HAP-1 (cell line): Measurements from ENCODE around the gene MAGI1.
"Not testable (repeated sequence)": the region's sequence is repeated elsewhere in the genome, so short reads cannot be mapped to it uniquely, and the experiment has no call there.

ENCODE experiments used
- DNase-seq, 2 experiments: peaks; one replicate each; pipeline ENCODE4 v3.0.0-alpha.2; 2016 to 2020; ENCODE audit warnings: low spot score in 2 of 2
- H3K27me3 ChIP-seq: fragments of 250-450 bp; sonication (Bioruptor Pico); 2 replicates; pipeline ENCODE4 v1.5.1; 2020; ENCODE audit warnings: low read depth, mild to moderate bottlenecking, moderate library complexity
- H3K36me3 ChIP-seq: fragments of 250-450 bp; sonication (Bioruptor Pico); replicated peaks from 2 replicates; pipeline ENCODE4 v1.5.1; 2020; ENCODE audit warnings: mild to moderate bottlenecking
- H3K4me1 ChIP-seq: fragments of 250-450 bp; sonication (Bioruptor Pico); 2 replicates; pipeline ENCODE4 v1.5.1; 2020; ENCODE audit warnings: mild to moderate bottlenecking
- H3K4me3 ChIP-seq: fragments of 250-450 bp; sonication (Bioruptor Pico); 2 replicates; pipeline ENCODE4 v1.5.1; 2020; ENCODE audit warnings: mild to moderate bottlenecking, moderate library complexity
- H3K9me3 ChIP-seq: fragments of 250-450 bp; sonication (Bioruptor Pico); 2 replicates; pipeline ENCODE4 v1.5.1; 2020; ENCODE audit warnings: mild to moderate bottlenecking, moderate library complexity
- in situ Hi-C: fragments of 300-500 bp; cut with MboI; formaldehyde crosslinking; loops from 3 replicates; pipeline ENCODE4 v1.14.3; 2020; ENCODE audit warnings: low sequenced_read_pairs, inconsistent platforms, mixed read lengths

The MAGI1 gene

DNA sequence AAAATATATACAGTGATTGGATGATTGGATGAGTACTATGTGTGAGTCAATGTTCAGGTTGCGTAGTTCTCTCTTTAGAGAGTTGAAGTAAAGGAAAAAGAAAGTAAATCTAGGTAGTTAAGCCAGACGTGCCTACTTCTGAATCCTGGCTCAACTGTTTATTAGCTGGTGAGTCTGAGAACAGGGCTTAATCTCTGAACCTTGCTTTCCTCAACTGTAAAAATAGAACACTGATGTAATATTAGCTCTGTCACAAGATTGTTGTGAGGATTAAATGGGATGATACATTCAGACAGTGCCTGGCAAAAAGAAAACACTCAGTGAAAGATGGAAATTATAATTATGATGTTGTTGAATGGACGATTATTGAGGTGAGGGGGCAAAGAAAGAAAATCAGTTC, 413.4 kb downstream of the MAGI1 start:
- in situ Hi-C loops: no loop called here
- H3K9me3 ChIP-seq: no peaks in the 10 kb centered on the region
- no peak overlapping the region for H3K4me3 ChIP-seq
- H3K4me1 ChIP-seq: peaks cover 5% of the 10 kb centered on the region
- DNase-seq: no peak
- H3K27me3 ChIP-seq: no peaks in the 10 kb centered on the region
- H3K36me3 ChIP-seq: no peaks in the 10 kb centered on the region

DNA sequence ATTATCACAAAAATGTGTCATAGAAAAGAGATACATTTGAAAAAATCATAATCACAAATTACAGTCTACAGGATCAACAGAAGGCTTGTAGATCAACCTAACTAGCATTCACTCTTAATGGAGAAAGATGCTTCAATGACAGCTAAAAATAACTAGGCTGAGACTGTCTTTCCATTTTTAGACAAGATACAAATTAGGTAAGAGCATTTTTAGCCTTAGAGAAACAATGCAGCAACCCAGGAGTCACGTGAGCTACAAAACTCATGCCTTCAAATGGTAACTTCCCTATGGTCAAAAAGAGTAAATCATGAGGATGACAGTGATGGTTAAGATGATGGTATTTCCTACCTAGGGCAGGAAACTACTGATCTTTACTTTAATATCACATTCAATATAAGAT, 415.4 kb downstream of the MAGI1 start:
- Histone ChIP-seq H3K27me3 (no peaks in the 10 kb centered on the region), H3K36me3 (no peaks in the 10 kb centered on the region), H3K4me3 (no peak overlapping the region), H3K4me1 (peaks cover 5% of the 10 kb centered on the region), H3K9me3 (no peaks in the 10 kb centered on the region)
- in situ Hi-C loops: no loop called here
- DNase-seq: no peak

DNA sequence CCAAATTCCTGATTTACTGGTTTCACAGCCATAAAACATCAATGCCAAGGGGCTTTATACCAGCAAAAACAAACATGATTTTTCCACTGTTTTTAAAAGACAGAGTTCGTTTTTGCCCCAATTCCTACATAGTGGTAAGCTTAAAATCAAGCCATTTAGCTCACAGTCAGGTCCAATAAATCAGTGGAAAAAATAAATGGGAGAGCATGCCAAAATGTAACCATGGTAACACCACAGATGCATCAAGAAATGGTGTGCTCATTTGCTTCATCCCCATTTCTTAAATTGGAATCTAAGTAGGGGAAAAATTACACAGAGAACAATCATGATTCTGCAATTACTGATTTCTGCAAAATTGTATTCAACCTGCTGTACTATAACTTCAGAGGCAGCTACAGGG, 418.8 kb downstream of the MAGI1 start:
- DNase-seq: no peak
- in situ Hi-C loops: no loop called here

DNA sequence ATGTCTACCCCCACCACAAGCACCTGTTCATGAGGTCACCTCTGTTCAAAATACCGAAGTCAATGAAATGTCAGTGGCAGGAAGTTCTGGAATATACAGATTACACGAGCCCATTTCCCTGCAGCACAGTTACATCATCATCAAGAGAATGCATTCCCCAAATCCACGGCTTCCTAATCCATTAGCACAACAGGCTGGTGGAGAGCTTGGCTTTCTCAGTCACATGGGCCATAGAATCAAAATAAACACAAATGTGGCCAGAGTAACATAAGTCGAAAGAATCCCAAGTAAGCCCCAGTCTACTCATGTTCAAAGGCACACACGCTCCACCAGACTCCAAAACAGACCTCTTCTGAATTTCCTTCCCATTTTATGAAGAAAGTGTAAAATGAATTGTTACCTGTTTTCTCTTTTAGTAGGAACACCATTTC, 419.3 kb downstream of the MAGI1 start:
- H3K36me3 ChIP-seq: no peaks in the 10 kb centered on the region
- DNase-seq: no peak
- H3K4me1 ChIP-seq: no peaks in the 10 kb centered on the region
- in situ Hi-C loops: no loop called here
- H3K9me3 ChIP-seq: no peaks in the 10 kb centered on the region
- no peaks in the 10 kb centered on the region for H3K27me3 ChIP-seq
- H3K4me3 ChIP-seq: no peak overlapping the region

More for the DNA sequence above, 418.8 kb downstream of the MAGI1 start:
- Histone ChIP-seq H3K4me3 (no peak overlapping the region), H3K36me3 (no peaks in the 10 kb centered on the region), H3K9me3 (no peaks in the 10 kb centered on the region), H3K27me3 (no peaks in the 10 kb centered on the region), H3K4me1 (no peaks in the 10 kb centered on the region)

DNA sequence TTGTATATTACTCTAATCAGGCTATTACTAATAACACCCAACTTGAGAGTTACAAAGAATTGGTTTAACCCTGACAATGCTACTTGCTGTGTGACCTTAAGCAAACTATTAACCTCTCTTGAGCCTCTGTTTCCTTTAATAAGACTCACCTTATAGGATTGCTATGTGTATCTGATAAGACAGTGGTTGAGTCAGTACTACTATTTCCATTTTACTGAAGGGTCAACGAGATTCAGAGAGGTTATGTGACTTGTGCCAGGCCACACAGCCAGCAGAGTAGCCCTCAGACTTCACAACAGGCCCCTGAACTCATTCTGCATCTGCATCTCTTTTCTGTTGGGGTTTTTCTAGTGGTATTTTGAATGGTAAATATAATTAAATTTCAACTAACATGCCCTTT, 420.1 kb downstream of the MAGI1 start:
- Histone ChIP-seq H3K4me1 (no peaks in the 10 kb centered on the region), H3K27me3 (no peaks in the 10 kb centered on the region), H3K4me3 (no peak overlapping the region), H3K9me3 (no peaks in the 10 kb centered on the region), H3K36me3 (no peaks in the 10 kb centered on the region)
- in situ Hi-C loops: no loop called here
- DNase-seq: no peak

DNA sequence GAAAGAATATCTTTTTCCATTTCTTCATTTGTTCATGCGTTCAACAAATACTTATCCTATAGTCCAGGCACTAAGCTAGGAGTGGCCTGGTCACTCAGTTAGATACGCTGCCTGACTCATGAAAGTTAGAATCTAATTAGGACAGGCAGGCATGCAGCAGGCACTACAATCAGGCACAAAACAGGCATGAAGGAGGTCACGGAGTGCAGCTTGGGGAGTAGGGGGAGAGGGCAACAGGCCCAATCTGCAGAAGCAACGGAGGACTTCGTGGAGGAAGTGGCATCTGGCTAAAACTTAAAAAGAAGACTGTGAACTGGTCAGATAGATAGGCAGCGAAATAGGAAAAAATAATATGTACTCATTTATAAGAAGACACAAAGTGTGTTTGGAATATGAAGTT, 420.9 kb downstream of the MAGI1 start:
- DNase-seq: no peak
- Histone ChIP-seq H3K27me3 (no peaks in the 10 kb centered on the region), H3K36me3 (no peaks in the 10 kb centered on the region), H3K4me3 (no peak overlapping the region), H3K9me3 (no peaks in the 10 kb centered on the region), H3K4me1 (no peaks in the 10 kb centered on the region)
- in situ Hi-C loops: no loop called here

DNA sequence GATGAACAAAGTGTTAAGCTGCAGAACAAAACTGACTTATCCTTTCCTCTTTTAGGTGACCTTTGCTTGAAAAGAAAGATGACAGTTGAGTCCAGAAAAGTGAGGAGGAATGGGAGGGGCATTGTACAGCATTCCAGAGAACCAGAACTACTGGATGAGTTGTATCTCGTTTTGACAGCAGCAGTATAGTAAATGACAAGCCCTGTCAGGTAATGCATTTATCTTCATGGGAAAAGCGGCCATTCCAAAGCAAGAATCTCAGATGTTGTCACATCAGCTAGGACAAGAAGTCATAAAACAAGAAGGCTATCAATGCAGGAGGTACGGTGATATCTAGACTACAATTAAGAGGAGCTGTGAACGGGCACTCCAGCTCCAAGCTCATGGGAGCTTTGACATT, 421.5 kb downstream of the MAGI1 start:
- in situ Hi-C loops: no loop called here
- no peaks in the 10 kb centered on the region for H3K27me3 ChIP-seq
- DNase-seq: no peak
- H3K4me1 ChIP-seq: no peaks in the 10 kb centered on the region
- no peaks in the 10 kb centered on the region for H3K36me3 ChIP-seq
- no peaks in the 10 kb centered on the region for H3K9me3 ChIP-seq
- no peak overlapping the region for H3K4me3 ChIP-seq

DNA sequence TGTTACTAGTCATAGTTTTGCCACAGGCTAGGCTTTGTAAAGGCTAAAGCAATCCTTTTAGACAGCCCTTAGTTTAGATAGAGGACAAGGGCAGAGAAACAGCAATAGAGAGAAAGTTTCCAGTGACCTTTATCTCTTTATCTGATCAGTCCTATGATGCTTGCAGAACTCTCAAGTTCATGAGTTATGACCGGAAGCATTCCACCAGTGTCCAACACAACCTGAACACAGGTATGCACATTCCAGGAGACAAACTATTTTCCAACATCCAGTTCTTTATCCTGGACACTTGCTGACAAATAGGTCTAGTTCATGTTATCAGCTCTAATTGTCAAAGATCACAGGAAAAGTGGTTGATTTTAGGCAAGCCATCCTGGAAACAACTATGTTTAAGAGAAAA, 422.2 kb downstream of the MAGI1 start:
- no peaks in the 10 kb centered on the region for H3K9me3 ChIP-seq
- no peak for DNase-seq
- no peaks in the 10 kb centered on the region for H3K36me3 ChIP-seq
- in situ Hi-C loops: no loop called here
- H3K4me3 ChIP-seq: no peak overlapping the region
- no peaks in the 10 kb centered on the region for H3K4me1 ChIP-seq
- no peaks in the 10 kb centered on the region for H3K27me3 ChIP-seq

DNA sequence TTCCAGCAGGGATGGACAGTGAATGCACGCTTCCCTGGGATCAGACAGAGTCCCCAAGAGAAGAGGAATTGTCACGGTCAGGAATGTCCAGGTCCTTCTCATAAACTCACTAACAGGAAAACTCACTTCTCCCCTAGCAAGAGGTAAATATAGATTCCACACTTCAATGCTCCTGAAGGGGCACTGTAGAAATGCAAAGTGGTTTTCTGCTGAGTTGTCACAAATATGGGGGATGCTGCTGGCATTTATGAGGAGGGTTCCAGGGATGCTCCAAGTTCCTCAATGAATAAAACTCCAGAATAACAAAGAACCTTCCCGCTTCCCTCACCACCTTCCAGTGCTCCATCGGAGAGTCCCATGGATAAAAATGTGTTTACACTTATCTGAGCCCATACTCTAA, 423.4 kb downstream of the MAGI1 start:
- H3K36me3 ChIP-seq: no peaks in the 10 kb centered on the region
- in situ Hi-C loops: no loop called here
- no peaks in the 10 kb centered on the region for H3K27me3 ChIP-seq
- no peaks in the 10 kb centered on the region for H3K4me1 ChIP-seq
- no peaks in the 10 kb centered on the region for H3K9me3 ChIP-seq
- no peak for DNase-seq
- no peak overlapping the region for H3K4me3 ChIP-seq

DNA sequence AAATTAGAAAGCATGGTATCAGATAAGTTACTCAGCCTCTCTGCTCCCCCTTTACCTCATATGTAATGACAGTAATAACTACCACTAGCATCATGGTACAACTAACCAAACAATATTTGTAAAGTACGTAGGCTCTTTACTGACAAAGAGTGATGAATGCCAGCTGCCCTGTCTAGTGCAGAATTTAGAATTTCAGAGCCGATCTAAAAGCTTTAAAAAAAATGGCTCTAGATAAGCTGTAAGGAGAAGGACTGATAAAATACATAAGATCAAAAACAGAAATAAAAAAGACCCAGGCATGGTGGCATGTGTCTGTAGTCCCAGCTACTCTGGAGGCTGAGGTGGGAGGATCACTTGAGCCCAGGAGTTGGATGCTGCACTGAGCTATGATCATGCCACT, 424.1 kb downstream of the MAGI1 start:
- Histone ChIP-seq H3K9me3 (no peaks in the 10 kb centered on the region), H3K27me3 (no peaks in the 10 kb centered on the region), H3K4me3 (no peak overlapping the region), H3K4me1 (no peaks in the 10 kb centered on the region), H3K36me3 (no peaks in the 10 kb centered on the region)
- in situ Hi-C loops: no loop called here
- no peak for DNase-seq

DNA sequence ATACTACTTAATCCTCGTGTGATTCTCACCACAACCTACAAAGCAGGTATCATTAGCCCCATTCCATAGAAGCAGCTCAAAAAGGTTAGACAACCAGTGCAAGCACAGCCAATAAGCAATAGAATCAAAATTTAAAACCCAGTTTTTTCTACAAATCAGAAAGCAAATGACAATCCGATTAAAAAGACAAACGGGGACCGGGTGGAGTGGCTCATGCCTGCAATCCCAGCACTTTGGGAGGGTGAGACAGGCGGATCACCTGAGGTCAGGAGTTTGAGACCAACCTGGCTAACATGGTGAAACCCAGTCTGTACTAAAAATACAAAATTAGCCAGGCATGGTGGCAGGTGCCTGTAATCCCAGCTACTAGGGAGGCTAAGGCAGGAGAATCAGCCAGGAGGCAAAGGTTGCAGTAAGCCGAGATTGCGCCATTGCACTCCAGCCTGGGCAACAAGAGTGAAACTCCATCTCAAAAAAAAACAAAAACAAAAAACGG, 430.7 kb downstream of the MAGI1 start:
- DNase-seq, H3K9me3 ChIP-seq, H3K4me3 ChIP-seq, H3K4me1 ChIP-seq, H3K36me3 ChIP-seq, H3K27me3 ChIP-seq, in situ Hi-C loops: not testable (repeated sequence)

DNA sequence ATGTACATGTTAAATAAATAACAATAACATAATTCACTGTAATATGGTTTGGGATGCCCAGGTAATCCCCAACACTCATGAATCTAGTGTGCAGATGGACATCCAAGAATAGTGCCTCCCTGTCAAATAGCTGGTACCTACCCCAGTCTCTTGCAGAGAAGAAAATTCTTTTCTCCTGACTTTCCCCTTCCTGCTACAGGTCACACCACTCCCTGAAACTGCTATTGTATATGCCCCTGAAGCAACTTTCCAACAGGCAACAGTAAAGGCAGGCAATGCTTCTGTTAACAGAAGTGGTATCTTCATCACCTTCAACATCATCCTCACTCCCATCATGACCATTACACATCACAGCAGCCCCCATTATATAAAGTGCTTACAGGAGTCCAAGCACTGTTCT, 431.6 kb downstream of the MAGI1 start:
- no peaks in the 10 kb centered on the region for H3K36me3 ChIP-seq
- in situ Hi-C loops: no loop called here
- no peak overlapping the region for H3K4me3 ChIP-seq
- H3K9me3 ChIP-seq: no peaks in the 10 kb centered on the region
- H3K4me1 ChIP-seq: peaks cover 9% of the 10 kb centered on the region
- no peaks in the 10 kb centered on the region for H3K27me3 ChIP-seq
- DNase-seq: no peak

DNA sequence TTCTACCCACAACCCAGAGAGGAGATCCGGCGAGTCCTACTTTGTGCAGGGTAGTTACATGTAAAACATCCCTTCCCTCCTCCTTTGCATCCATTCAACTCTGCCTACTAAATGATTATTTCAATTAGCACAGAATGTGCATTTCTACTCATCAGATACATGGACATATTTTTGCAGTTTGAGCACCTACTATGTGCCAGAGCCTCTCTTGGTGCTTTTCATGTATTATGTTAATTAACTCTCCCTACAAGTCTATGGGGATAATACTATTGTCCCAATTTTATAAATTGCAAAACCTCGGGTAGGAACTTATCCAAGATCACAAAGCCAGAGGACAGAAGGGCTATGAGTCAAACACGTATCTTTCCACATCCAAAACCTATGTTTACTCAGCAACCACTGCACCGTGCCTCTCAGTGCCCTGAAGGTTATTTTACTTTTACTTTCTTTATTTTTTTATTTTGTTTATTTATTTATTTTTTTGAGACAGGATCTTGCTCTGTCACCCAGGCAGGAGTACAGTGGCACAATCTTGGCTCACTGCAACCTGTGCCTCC, 432.8 kb downstream of the MAGI1 start:
- no peak overlapping the region for H3K4me3 ChIP-seq
- peaks cover 12% of the 10 kb centered on the region for H3K4me1 ChIP-seq
- DNase-seq: no peak
- H3K36me3 ChIP-seq: no peaks in the 10 kb centered on the region
- in situ Hi-C loops: no loop called here
- H3K27me3 ChIP-seq: no peaks in the 10 kb centered on the region
- no peaks in the 10 kb centered on the region for H3K9me3 ChIP-seq

DNA sequence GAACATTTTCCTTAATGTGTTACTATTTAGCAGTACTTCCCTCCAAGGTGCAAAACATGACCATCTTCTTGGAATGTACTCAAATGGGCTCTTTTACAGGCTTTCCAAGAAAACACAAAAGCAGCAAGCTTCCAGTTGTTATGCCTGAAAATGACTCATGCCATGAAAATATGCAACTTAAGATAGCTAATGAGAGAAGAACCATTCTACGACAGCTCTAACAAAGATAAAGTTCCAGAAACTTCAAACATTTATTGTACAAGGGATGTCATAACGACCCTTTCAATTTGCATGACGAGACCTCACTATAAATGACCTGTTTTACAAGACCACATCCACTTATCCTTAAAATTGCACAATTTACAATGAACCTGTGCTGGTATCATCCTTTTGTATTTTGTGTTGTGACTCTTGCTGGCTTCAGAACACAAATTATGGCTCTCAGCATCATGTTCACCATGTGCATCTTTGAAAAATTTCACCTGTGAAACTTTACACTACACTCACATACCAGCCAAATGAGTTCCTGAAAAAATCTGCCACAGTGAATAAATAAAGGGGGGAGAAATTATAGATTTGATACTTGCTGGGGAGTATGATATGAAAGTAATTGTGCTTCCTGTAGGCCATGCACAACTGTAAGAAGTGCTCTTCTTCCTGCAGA, 433.7 kb downstream of the MAGI1 start:
- in situ Hi-C loops: no loop called here
- H3K9me3 ChIP-seq: no peaks in the 10 kb centered on the region
- H3K27me3 ChIP-seq: no peaks in the 10 kb centered on the region
- no peak for DNase-seq
- H3K4me3 ChIP-seq: no peak overlapping the region
- no peaks in the 10 kb centered on the region for H3K36me3 ChIP-seq
- peaks cover 21% of the 10 kb centered on the region for H3K4me1 ChIP-seq

DNA sequence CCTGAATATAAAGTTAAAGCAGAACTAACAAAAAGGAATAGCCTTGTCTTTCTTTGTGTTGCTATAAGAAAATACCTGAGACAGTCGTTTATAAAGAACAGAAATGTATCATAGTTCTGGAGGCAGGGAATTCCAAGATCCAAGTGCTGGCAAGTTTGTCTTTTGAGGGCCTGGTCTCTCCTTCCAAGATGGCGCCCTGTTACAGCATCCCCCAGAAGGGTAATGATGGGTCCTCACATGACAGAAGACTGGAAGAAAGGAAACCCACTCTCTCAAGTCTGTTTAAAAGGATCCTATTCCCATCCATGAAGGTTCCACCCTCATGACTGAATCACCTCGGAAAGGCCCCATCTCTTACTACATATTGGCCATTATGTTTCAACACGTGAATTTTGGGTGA, 435.1 kb downstream of the MAGI1 start:
- Histone ChIP-seq H3K4me1 (peaks cover 26% of the 10 kb centered on the region), H3K4me3 (no peak overlapping the region), H3K36me3 (no peaks in the 10 kb centered on the region), H3K9me3 (no peaks in the 10 kb centered on the region), H3K27me3 (no peaks in the 10 kb centered on the region)
- DNase-seq: no peak
- in situ Hi-C loops: no loop called here
